OCI-M1 (cell line): ENCODE data around the gene ANKRD24.
"Not testable (repeated sequence)": the region's sequence is repeated elsewhere in the genome, so short reads cannot be mapped to it uniquely, and the experiment has no call there.

Source experiments
- DNase-seq: peaks from one replicate; lab custom pipeline; 2025; lab: John Stamatoyannopoulos, UW

Gene ANKRD24

DNA sequence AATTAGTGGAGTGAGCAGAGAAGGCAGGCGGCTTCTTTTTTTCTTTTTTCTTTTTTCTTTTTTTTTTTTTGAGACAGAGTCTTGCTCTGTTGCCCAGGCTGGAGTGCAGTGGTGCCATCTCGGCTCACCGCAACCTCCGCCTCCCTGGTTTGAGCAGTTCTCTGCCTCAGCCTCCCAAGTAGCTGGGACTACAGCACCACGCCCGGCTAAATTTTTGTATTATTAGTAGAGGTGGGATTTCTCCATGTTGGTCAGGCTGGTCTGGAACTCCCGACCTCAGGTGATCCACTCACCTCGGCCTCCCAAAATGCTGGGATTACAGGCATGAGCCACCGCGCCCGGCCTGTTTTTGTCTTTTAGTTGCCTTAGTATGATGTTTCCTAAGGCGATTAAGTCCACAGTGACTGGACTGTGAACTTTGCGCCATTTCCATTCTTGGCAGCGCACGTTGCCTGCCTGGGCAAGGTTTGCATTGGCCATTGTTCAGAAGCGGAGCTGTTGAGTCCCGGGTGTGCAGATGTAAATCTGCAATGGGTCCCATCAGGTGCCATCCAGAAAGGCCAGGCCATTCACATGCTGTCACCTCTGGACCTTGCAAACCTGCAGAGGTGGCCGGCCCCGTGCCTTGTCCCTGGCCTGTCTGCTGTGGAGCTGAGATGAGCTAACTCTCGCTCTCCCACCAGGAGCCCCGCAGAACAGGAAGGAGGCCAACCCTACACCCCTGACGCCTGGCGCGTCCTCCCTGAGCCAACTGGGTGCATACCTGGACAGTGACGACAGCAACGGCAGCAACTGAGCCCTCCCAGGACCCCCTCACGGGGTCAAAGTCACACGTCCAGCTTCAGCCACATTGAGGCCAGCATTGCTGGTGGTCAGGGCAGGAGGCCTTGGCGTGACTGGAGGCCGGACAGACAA, 85.7 kb downstream of the ANKRD24 start:
- no peak for DNase-seq

DNA sequence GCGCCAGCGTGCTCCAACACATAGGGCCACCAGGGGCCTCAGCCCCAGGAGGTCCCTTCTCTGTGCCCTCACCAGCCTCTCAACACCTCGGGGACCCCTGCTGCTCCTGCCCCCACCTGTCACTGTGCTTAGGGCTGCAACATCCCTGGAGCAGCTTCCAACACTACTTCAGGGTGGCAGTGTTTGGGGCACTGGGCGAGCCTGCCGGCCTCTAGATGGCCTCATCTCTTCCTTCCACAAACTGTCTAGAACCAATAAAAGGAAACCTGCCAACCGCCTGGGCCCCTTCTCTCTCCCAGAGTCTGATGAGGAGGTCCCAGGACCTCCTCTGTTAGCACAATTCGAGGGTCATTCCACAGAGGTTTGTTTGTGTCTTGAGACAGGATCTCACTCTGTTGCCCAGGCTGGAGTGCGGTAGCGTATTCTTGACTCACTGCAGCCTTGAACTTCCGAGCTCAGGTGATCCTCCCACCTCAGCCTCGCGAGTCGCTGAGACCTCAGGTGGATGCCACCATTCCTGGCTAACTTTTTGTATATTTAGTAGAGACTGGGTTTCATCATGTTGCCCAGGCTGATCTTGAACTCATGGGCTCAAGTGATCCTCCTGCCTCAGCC, 86.4 kb downstream of the ANKRD24 start:
- no peak for DNase-seq

DNA sequence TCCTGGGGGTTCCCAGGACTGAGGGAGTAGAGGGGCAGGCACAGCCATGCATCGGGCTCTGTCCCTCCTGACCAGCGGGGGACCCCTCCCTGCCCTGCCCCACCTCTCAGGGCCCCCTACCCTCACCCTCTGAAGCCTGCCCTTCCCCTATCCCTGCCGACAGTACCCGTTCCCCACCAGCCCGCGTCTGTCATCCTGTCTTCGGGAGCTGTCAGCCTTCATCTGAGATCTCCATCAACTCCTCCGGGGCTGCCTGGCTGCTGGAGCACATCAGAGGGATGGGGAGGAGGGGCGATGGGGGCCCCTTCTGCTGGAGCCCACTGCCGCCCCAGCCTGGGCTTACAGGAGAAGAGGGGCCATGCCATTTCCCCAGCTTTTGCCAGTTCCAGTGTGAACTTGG, 90.4 kb downstream of the ANKRD24 start:
- no peak for DNase-seq

GRCh38 chr19:4274321-4274686, 91.8 kb downstream of the ANKRD24 start:
- not testable (repeated sequence) for DNase-seq
